Endothelial cell of umbilical vein (primary cell): ENCODE data around the gene BASP1. TPM values are rescaled to one million over a fixed set of nuclear protein-coding genes. Genes with fewer than 3 reads are reported as not detected.
A peak's percentile ranks its signal among the peaks of the same experiment; 100 is the strongest.
"Not testable (repeated sequence)": the region's sequence is repeated elsewhere in the genome, so short reads cannot be mapped to it uniquely, and the experiment has no call there.

Experiments used
- BruUV-seq: library from RNA; stranded (reverse); fragments of 400-500 nt; replicated peaks from 2 replicates; lab custom pipeline; 2021; lab: Mats Ljungman, UMichigan
- CTCF ChIA-PET: fragments of 300-600, 350-600 bp; sonication (Branson Sonifier 250); formaldehyde crosslinking; loops from one replicate; lab custom pipeline; 2021; ENCODE audit warnings: antibody characterized with exemption, inconsistent platforms; lab: Charles Lee
- POLR2A ChIA-PET: fragments of 300-600, 350-600 bp; sonication (Branson Sonifier 250); formaldehyde crosslinking; loops from one replicate; lab custom pipeline; 2021; ENCODE audit warnings: antibody characterized with exemption, inconsistent platforms; lab: Charles Lee
- DNase-seq: peaks from one replicate; pipeline ENCODE4 v3.0.0-alpha.2; 2011; ENCODE audit warnings: low read depth, low spot score
- FAIRE-seq: peaks from 2 replicates; lab custom pipeline; 2011; peaks lifted over from hg19 to GRCh38; lab: Jason Lieb, UNC
- H2AFZ ChIP-seq: 2 replicates; pipeline ENCODE4 v1.6.0; 2012; ENCODE audit warnings: low read depth, low read length, control low read depth, inconsistent platforms
- H3K27ac ChIP-seq: 2 replicates; pipeline ENCODE4 v1.5.1; 2011; ENCODE audit warnings: low read depth, mild to moderate bottlenecking, control low read depth, low read length, moderate library complexity; ENCODE audit not compliant: insufficient read depth
- H3K27me3 ChIP-seq, 2 experiments: 2 replicates each; pipeline versions ENCODE4 v1.6.0 to v1.6.1; 2011; ENCODE audit warnings: low read length in 2 of 2, mixed read lengths in 1 of 2; ENCODE audit not compliant: control insufficient read depth in 2 of 2, insufficient read depth in 2 of 2
- H3K36me3 ChIP-seq, 2 experiments: 2 replicates in 1 of 2; 3 replicates in 1 of 2; pipeline ENCODE4 v1.5.1; 2011; ENCODE audit warnings: low read length in 2 of 2, mild to moderate bottlenecking in 1 of 2, moderate library complexity in 1 of 2; ENCODE audit not compliant: control insufficient read depth in 2 of 2, insufficient read depth in 2 of 2; ENCODE audit errors: extremely low read depth in 1 of 2
- H3K4me1 ChIP-seq: 3 replicates; pipeline ENCODE4 v1.5.1; 2011; ENCODE audit warnings: mild to moderate bottlenecking, low read length; ENCODE audit not compliant: control insufficient read depth, insufficient read depth; ENCODE audit errors: extremely low read depth
- H3K4me2 ChIP-seq: 2 replicates; pipeline ENCODE4 v1.6.1; 2011; ENCODE audit warnings: low read length, control low read depth, mixed read lengths; ENCODE audit not compliant: insufficient read depth
- H3K4me3 ChIP-seq, 3 experiments: fragments of 200-600 bp in 1 of 3; sonication (generic), shearing (Covaris generic) in 1 of 3; replicated peaks in 1 of 3; 2 replicates each; pipeline ENCODE4 v1.5.1; 2011 to 2016; ENCODE audit warnings: control low read depth in 3 of 3, low read length in 3 of 3, mild to moderate bottlenecking in 2 of 3, inconsistent platforms in 1 of 3, low read depth in 1 of 3, moderate library complexity in 1 of 3; ENCODE audit not compliant: insufficient read depth in 1 of 3
- H3K79me2 ChIP-seq: 2 replicates; pipeline ENCODE4 v1.6.0; 2012; ENCODE audit warnings: low read length, inconsistent platforms; ENCODE audit not compliant: control insufficient read depth, insufficient read depth
- H3K9ac ChIP-seq: replicated peaks from 2 replicates; pipeline ENCODE3; 2011; ENCODE audit warnings: low read length, control low read depth; ENCODE audit not compliant: insufficient read depth; ENCODE audit errors: extremely low read depth
- H3K9me1 ChIP-seq: replicated peaks from 3 replicates; pipeline ENCODE4 v1.6.0; 2011; ENCODE audit warnings: mild to moderate bottlenecking, low read length; ENCODE audit not compliant: control insufficient read depth, insufficient read depth; ENCODE audit errors: extremely low read depth
- H3K9me3 ChIP-seq: replicated peaks from 2 replicates; pipeline ENCODE4 v1.5.1; 2012; ENCODE audit warnings: low read length, inconsistent platforms; ENCODE audit not compliant: control insufficient read depth, insufficient read depth
- H4K20me1 ChIP-seq: replicated peaks from 2 replicates; pipeline ENCODE3; 2011; ENCODE audit warnings: mild to moderate bottlenecking, low read length; ENCODE audit not compliant: control insufficient read depth, insufficient read depth; ENCODE audit errors: extremely low read depth
- CTCF ChIP-seq, 2 donors: IDR thresholded peaks; 1 replicate in 1 of 2; 2 replicates in 1 of 2; pipeline ENCODE4 v1.5.1; 2011; ENCODE audit warnings: low read length in 2 of 2, mild to moderate bottlenecking in 2 of 2, moderate library complexity in 2 of 2, control low read depth in 1 of 2, inconsistent platforms in 1 of 2, low read depth in 1 of 2; ENCODE audit not compliant: insufficient read depth in 1 of 2; ENCODE audit errors: extremely low read depth in 1 of 2
- EZH2 ChIP-seq: IDR thresholded peaks from 2 replicates; pipeline ENCODE4 v1.6.1; 2012; ENCODE audit warnings: borderline replicate concordance, low read depth, mild to moderate bottlenecking, moderate library complexity, low read length, inconsistent platforms; ENCODE audit not compliant: severe bottlenecking
- FOS ChIP-seq: IDR thresholded peaks from 2 replicates; pipeline ENCODE4 v1.6.1; 2011; ENCODE audit warnings: mild to moderate bottlenecking, low read length, moderate library complexity, borderline replicate concordance; ENCODE audit not compliant: insufficient read depth
- GATA2 ChIP-seq: IDR thresholded peaks from 2 replicates; pipeline ENCODE4 v1.7.0; 2011; ENCODE audit warnings: low read depth, mild to moderate bottlenecking, moderate library complexity, mixed read lengths, low read length; ENCODE audit not compliant: insufficient read length, insufficient read depth
- JUN ChIP-seq: IDR thresholded peaks from 2 replicates; pipeline ENCODE4 v1.6.1; 2011; ENCODE audit warnings: borderline replicate concordance, low read depth; ENCODE audit not compliant: insufficient read length, insufficient read depth
- MAX ChIP-seq: IDR thresholded peaks from 2 replicates; pipeline ENCODE4 v1.6.1; 2011; ENCODE audit not compliant: insufficient read depth, insufficient read length
- MYC ChIP-seq: IDR thresholded peaks from one replicate; pipeline ENCODE4 v1.6.1; 2011; ENCODE audit warnings: mild to moderate bottlenecking, low read depth, low read length
- POLR2A ChIP-seq: IDR thresholded peaks from 2 replicates; pipeline ENCODE4 v1.6.1; 2012; ENCODE audit warnings: low read depth, mild to moderate bottlenecking, control low read depth, low read length
- POLR2AphosphoS5 ChIP-seq: IDR thresholded peaks from 2 replicates; pipeline ENCODE4 v1.6.1; 2012; ENCODE audit warnings: low read depth, mild to moderate bottlenecking, control low read depth, low read length, moderate library complexity; ENCODE audit not compliant: insufficient read depth
- dilution Hi-C: fragments of 300-500 bp; cut with MboI; formaldehyde crosslinking; loops from one replicate; pipeline ENCODE4 v1.15.0; 2019; ENCODE audit warnings: low sequenced_read_pairs; ENCODE audit not compliant: extremely low pct_ligation_motif_present
- intact Hi-C: fragments of 100-400 bp; cut with micrococcal nuclease; formaldehyde crosslinking; loops from one replicate; pipeline ENCODE4 v1.10.0; 2022
- polyA plus RNA-seq, 4 experiments: library from polyadenylated mRNA; depleted of rRNA in 3 of 4; stranded (reverse) in 3 of 4; unstranded in 1 of 4; fragments of >200 nt; gene quantifications; 2 replicates each; pipeline versions ENCODE4 v1.2.1 to v1.2.3, GENCODE V29; 2011 to 2012; ENCODE audit warnings: missing spikeins in 1 of 4
- total RNA-seq: library from RNA; stranded (reverse); gene quantifications from 2 replicates; pipeline ENCODE4 v1.2.3, GENCODE V29; 2021

The BASP1 gene
- total and polyA plus RNA-seq, 2 donors (not counting 3 experiments of a cell fraction or from before 2014, with no cell fraction given): 69.4 to 79.3 TPM

- BruUV-seq: no TSS peak
- Histone ChIP-seq H3K36me3 (no peaks in the 10 kb centered on the region), H3K9me1 (no peaks in the 10 kb centered on the region), H3K4me2 (peak overlapping the region; percentile 8), H3K4me1 (peaks cover 23% of the 10 kb centered on the region), H3K79me2 (no peaks in the 10 kb centered on the region), H3K4me3 (no peak overlapping the region), H4K20me1 (no peaks in the 10 kb centered on the region), H3K9me3 (no peaks in the 10 kb centered on the region), H3K27ac (no peak overlapping the region), H3K27me3 (no peaks in the 10 kb centered on the region), H3K9ac (peak overlapping the region; percentile 34), H2AFZ (no peak overlapping the region)
- intact Hi-C loops (loop anchor here (1.0 to 2.0 kb wide), 5 partner anchors 153 to 501 kb away; no protein-coding TSS in a partner anchor), dilution Hi-C loops (loop anchor here (25.0 kb wide), 3 partner anchors 279 to 504 kb away; no protein-coding TSS in a partner anchor)
- ChIA-PET CTCF (interaction anchor here (0.6 to 4.9 kb wide), 55 partner anchors 9 to 1030 kb away, joined by 3 to 194 read pairs (median 8); partner anchors contain the start of gene MYO10), POLR2A (interaction anchor here (1.2 kb wide), 1 partner anchor 399 kb away, joined by 5 read pairs; no protein-coding TSS in a partner anchor)
- peak; percentile 58 for DNase-seq
- TF ChIP-seq GATA2: no peak
- no peak for TF ChIP-seq POLR2A
- no peak for TF ChIP-seq POLR2AphosphoS5
- TF ChIP-seq CTCF (IDR thresholded peaks at IDR 0.05; ENCODE audit: extremely low read depth in 1 of 2, insufficient read depth in 1 of 2, low read depth in 1 of 2, low read length in 2 of 2): no peak
- TF ChIP-seq FOS: no peak
- no peak for TF ChIP-seq JUN
- no peak for TF ChIP-seq EZH2
- no peak for TF ChIP-seq MAX
- no peak for TF ChIP-seq MYC
- no peak for FAIRE-seq
These were observed 26.5 kb upstream of the BASP1 start for GRCh38 chr5:17190799-17191391.

DNA sequence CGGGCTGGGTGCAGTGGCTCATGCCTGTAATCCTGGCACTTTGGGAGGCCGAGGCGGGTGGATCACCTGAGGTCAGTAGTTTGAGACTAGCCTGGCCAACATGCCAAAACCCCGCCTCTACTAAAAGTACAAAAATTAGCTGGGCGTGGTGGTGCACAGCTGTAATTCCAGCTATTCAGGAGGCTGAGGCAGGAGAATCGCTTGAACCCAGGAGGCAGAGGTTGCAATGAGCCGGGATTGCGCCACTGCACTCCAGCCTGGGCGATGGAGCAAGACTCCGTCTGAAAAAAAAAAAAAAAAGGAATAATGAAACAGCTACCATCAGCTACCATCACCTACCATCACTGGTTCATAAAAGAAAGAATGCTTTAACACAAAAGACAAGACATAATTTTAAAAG is 25.9 kb upstream of the BASP1 start:
- H3K4me1 ChIP-seq: peaks cover 23% of the 10 kb centered on the region
- H2AFZ ChIP-seq, H3K4me2 ChIP-seq, H3K79me2 ChIP-seq, BruUV-seq, H3K9me3 ChIP-seq, DNase-seq, H3K27me3 ChIP-seq, H4K20me1 ChIP-seq, H3K9me1 ChIP-seq, H3K4me3 ChIP-seq, FAIRE-seq, H3K36me3 ChIP-seq, H3K27ac ChIP-seq, POLR2A ChIA-PET, H3K9ac ChIP-seq: not testable (repeated sequence)
- intact Hi-C loops: loop anchor here (2.0 kb wide), 1 partner anchor 337 kb away; no protein-coding TSS in a partner anchor
- CTCF ChIA-PET: interaction anchor here (0.7 to 4.9 kb wide), 15 partner anchors 11 to 1031 kb away, joined by 3 to 194 read pairs (median 18); partner anchors contain the start of gene MYO10
- dilution Hi-C loops: loop anchor here (25.0 kb wide), 3 partner anchors 279 to 504 kb away; no protein-coding TSS in a partner anchor
